ENCODE data around the gene EIF5. TPM values are rescaled to one million over a fixed set of nuclear protein-coding genes. Genes with fewer than 3 reads are reported as not detected.

EIF5 gene
- total and polyA plus RNA-seq, 2 of the 8 experiments (the other 6 are each of a cell fraction or from before 2014, with no cell fraction given): 179 to 323 TPM

GRCh38 chr14:103315351-103315911 lies 18.6 kb upstream of the EIF5 start:
- H4K20me1 ChIP-seq (replicated peaks in 1 of 2; ENCODE audit: control insufficient read depth in 1 of 2, insufficient read depth in 2 of 2, low read length in 2 of 2): no peaks in the 10 kb centered on the region
- H3K56ac ChIP-seq (replicated peaks; ENCODE audit: insufficient read length, low read depth, low read length): no peak overlapping the region
- H2AK5ac ChIP-seq (ENCODE audit: low read depth, low read length): no peak overlapping the region
- H3K23me2 ChIP-seq (ENCODE audit: low read depth, low read length): no peaks in the 10 kb centered on the region
- H3K23ac ChIP-seq (ENCODE audit: insufficient read length): no peak overlapping the region
- H3K27me3 ChIP-seq (replicated peaks in 1 of 4; ENCODE audit: control insufficient read depth in 3 of 4, extremely low read depth in 1 of 4, insufficient read depth in 3 of 4, low read length in 3 of 4): no peaks in the 10 kb centered on the region
- H3K79me1 ChIP-seq (ENCODE audit: low read depth, low read length): no peaks in the 10 kb centered on the region
- no peak overlapping the region for H3K4ac ChIP-seq (replicated peaks; ENCODE audit: insufficient read length, low read depth, low read length)
- FAIRE-seq (no peak), DNase-seq (ENCODE audit: low read depth in 1 of 2, low spot score in 2 of 2) (no peak)
- H4K5ac ChIP-seq (ENCODE audit: insufficient read length, low read depth, low read length): no peak overlapping the region
- H3K4me2 ChIP-seq (ENCODE audit: insufficient read depth in 1 of 2, low read depth in 2 of 2, low read length in 2 of 2): no peak overlapping the region
- no peaks in the 10 kb centered on the region for H3K79me2 ChIP-seq (ENCODE audit: control insufficient read depth in 1 of 2, insufficient read depth in 2 of 2, low read length in 2 of 2)
- H3K9me3 ChIP-seq (ENCODE audit: insufficient read depth in 2 of 2, low read depth in 1 of 2, low read length in 1 of 2): no peaks in the 10 kb centered on the region
- no peak overlapping the region for H3K4me3 ChIP-seq (ENCODE audit: extremely low read depth in 1 of 4, insufficient read depth in 2 of 4, low read depth in 3 of 4, low read length in 4 of 4)
- no peak overlapping the region for H3K27ac ChIP-seq (ENCODE audit: low read depth, low read length)
- H3K4me1 ChIP-seq (replicated peaks in 1 of 4; ENCODE audit: control insufficient read depth in 3 of 4, insufficient read depth in 4 of 4, low read length in 3 of 4): peaks cover 4 to 17% (median 9%) of the 10 kb centered on the region in 4 experiments
- POLR2A ChIA-PET (ENCODE audit: partially characterized antibody): interaction anchor here (2.7 to 15.8 kb wide), 2 partner anchors 13 to 25 kb away, joined by 12 to 229 read pairs; partner anchors contain the start of gene EIF5
- H3K9ac ChIP-seq (replicated peaks in 1 of 4; ENCODE audit: extremely low read depth in 1 of 4, low read depth in 3 of 4, low read length in 3 of 4): no peak overlapping the region
- no peak overlapping the region for H2BK120ac ChIP-seq (replicated peaks; ENCODE audit: low read depth, low read length)
- no peak overlapping the region for H4K91ac ChIP-seq (replicated peaks; ENCODE audit: insufficient read length, low read length)
- no peak overlapping the region for H4K8ac ChIP-seq (ENCODE audit: extremely low read depth, insufficient read depth, low read length)
- WGBS, 2 experiments (ENCODE audit: extremely low coverage in 1 of 2, insufficient coverage in 1 of 2, insufficient read length in 1 of 2, insufficient replicate concordance in 2 of 2, low coverage in 1 of 2, low lambda C conversion rate in 2 of 2, missing lambda C conversion rate in 1 of 2): 87% methylated on average over 14 of the region's 14 CpGs; no CpG with 5 or more reads in 1 of the 2 experiments
- no peak overlapping the region for H2BK20ac ChIP-seq (ENCODE audit: low read length)
- no peak overlapping the region for H2BK12ac ChIP-seq (ENCODE audit: low read depth, low read length)
- H2BK15ac ChIP-seq (ENCODE audit: low read length): no peak overlapping the region
- H2AFZ ChIP-seq (ENCODE audit: low read length): no peak overlapping the region
- no peak overlapping the region for H3K18ac ChIP-seq (ENCODE audit: extremely low read depth, low read length)
- TF ChIP-seq KDM1A (IDR thresholded peaks at IDR 0.05; ENCODE audit: borderline replicate concordance, low read length) (no peak), SIN3A (conservative IDR thresholded peaks at IDR 0.05 in 1 of 2, IDR thresholded peaks at IDR 0.05 in 1 of 2; ENCODE audit: low read depth in 1 of 2, low read length in 2 of 2) (no peak), FOSL1 (IDR thresholded peaks at IDR 0.05; ENCODE audit: insufficient read depth, low read depth, low read length) (no peak), CBX8 (IDR thresholded peaks at IDR 0.05; ENCODE audit: borderline replicate concordance, low read depth, low read length) (no peak)
- H3K14ac ChIP-seq (ENCODE audit: insufficient read length): no peak overlapping the region
- H2BK5ac ChIP-seq (ENCODE audit: low read depth, low read length): no peak overlapping the region; the same call in 1 of the 2 replicates
- H3K36me3 ChIP-seq (ENCODE audit: control insufficient read depth in 2 of 4, insufficient read depth in 4 of 4, low read length in 3 of 4): no peaks in the 10 kb centered on the region
- CTCF ChIA-PET (ENCODE audit: partially characterized antibody): interaction anchor here (1.0 kb wide), 1 partner anchor 23 kb away, joined by 3 read pairs; no protein-coding TSS in a partner anchor
